NCI-H774 (cell line): Measurements from ENCODE around the gene SLC31A2.
"Not testable (repeated sequence)": the region's sequence is repeated elsewhere in the genome, so short reads cannot be mapped to it uniquely, and the experiment has no call there.

Experiments
- DNase-seq: peaks from one replicate; lab custom pipeline; 2025; lab: John Stamatoyannopoulos, UW

The SLC31A2 gene, protein sequence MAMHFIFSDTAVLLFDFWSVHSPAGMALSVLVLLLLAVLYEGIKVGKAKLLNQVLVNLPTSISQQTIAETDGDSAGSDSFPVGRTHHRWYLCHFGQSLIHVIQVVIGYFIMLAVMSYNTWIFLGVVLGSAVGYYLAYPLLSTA

DNA sequence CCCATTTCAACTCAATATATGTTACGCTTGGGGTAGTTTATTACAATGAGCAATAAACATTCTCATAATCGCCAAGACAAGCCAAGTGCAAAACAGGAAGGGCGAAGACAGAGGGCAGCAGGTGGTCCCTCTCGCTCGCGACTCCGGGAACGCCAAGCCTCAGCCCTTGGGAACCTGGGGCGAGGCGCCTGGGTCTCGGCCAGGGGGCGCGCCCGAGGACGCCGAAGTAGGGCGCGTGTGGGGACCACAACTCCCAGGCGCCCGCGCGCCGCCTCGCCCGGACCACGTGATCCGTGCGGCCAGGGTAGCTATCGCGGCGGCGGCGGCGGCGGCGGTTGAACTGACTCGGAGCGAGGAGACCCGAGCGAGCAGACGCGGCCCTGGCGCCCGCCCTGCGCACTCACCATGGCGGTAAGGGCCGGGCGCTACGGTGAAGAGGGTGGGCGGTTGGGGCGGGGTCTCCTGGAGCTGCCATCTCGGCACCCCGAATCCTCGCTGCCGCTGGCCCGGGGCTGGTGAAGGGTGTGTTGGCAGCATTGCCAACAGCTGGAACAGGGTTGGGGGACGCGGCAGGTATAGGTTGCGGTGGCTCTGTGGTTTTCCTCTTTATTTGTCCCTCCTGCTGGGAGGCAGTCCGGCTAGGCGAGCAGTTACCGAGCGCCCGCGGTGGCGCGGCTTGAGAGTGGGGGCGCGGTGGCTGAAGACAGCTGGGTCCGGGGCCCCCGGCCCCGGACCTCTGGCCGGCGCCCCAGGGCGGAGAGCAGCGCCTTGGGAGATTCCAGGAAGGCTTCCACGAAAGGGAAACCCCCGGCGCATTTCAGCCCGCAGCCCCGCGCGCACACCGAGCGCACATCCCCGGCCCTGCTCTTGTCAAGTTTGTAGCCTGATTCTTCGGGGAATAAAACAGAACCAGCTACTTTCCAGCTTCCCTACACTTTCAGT is at the start of gene SLC31A2:
TSS of gene SLC31A2 (plus strand) at position 338 of the 942 bp plus-strand sequence. CDS start at position 406, 68 bp downstream.
- peak; percentile 74 for DNase-seq

DNA sequence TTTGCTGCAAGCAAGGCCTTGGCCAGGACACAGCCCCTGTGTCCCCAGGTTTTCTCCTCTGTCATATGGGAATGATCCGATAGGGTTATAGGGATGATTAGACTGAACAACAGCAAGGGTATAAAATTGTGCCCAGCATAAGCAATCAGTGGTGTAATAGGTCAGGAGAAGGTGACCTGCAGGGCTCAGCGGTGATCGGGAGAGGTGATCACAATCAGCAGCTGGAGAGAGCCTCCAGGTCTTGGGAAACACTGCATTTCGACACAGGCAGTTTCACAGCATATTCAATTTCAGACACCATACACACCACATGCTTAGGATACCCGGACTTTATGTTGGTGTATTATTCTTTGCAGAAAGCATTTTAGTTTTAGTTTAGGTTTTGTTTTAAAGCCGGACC is 45.5 kb upstream of the SLC31A2 start:
- DNase-seq: not testable (repeated sequence)

GRCh38 chr9:113111065-113111951 is 39.5 kb upstream of the SLC31A2 start:
- DNase-seq: not testable (repeated sequence)

- not testable (repeated sequence) for DNase-seq
Observed at GRCh38 chr9:113112706-113113510, 37.9 kb upstream of the SLC31A2 start.

- DNase-seq: not testable (repeated sequence)
Observed at GRCh38 chr9:113118829-113119228, 32.0 kb upstream of the SLC31A2 start.

GRCh38 chr9:113125386-113126035 is 25.3 kb upstream of the SLC31A2 start:
- no peak for DNase-seq

GRCh38 chr9:113129466-113129865 is 21.3 kb upstream of the SLC31A2 start:
- no peak for DNase-seq

DNA sequence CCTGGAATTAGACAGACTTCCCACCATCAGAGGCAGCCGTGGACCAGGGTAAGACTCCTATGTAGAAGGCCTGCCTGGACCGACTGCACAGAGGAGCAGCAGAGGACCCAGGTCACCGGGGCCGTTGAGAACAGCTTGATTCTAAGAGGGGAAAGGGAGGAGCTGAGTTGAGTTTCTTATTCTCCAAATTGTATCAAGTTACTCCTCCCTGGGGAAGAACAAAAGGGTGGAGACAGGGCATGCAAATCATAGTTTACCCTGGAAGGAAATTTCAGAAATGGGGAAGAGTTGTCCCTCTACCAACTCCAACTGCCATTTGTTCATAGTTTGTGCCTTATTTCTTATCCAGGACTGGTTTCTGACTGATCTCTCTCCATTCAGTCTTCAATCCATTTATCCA is 20.9 kb upstream of the SLC31A2 start:
- DNase-seq: no peak

- no peak for DNase-seq
Observed at GRCh38 chr9:113131689-113132151, 19.1 kb upstream of the SLC31A2 start.

GRCh38 chr9:113137196-113138168 is 13.3 kb upstream of the SLC31A2 start:
- no peak for DNase-seq

DNA sequence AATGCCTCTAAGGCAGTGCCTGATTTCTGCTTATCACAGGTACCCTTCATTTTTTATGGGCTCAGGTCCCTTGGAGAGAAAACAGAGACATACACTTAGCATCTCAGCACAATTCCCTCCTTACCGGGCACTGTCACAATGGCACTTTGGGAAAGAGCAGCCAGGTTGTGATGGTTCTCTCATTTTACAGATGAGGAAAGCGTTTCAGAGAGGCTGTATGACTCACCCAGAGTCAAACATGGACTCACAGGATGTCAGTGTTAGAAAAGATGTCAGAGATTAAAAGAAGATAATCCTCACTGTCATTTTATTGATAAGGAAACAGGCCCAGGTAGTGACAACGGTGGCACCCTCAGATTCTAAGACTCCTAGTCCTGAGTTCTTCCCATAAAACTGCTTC is 12.0 kb upstream of the SLC31A2 start:
- no peak for DNase-seq

DNA sequence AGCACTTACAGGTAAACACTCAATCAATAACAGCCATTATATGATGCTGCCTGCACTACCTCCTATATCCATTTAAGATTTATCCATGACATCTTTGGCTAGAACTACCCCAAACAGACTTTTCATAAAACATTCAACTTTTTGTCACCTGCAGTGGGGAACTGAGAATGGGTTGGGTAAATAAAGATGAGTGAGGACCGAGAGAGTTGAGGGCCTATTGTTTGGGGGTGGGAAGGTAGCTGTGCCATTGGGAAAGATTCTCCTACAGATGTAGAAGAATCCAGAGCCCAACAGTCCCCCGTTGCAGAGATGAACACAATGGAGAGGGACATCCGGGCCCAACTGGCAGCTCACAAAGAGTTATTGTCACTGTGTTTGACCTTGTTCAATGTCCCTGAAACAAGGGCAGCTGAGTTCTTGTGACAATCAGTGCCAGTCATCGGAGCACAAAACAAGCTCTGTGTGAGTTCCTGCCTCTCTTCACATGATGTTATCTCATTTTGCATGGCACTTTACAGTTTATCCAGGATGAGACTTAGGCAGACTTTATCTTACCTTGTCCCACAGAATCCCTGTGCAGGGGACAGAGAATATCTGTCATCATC is 11.5 kb upstream of the SLC31A2 start:
- no peak for DNase-seq

- DNase-seq: no peak
Observed at GRCh38 chr9:113139953-113140352, 10.9 kb upstream of the SLC31A2 start.

DNA sequence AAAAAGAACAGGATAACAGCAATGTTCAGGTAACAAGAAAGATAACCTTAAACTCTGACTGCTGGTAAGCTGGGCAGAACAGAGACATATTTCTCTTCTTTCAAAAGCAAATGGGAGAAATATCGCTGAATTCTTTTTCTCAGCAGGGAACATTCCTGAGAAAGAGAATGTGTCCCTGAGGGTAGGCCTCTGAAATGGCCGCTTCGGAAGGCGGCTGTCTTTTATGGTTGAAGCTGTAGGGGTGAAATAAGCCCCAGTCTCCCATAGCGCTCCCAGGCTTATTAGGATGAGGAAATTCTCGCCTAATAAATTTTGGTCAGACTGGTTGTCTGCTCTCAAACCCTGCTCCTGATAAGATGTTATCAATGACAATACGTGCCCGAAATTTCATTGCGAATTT is 9.9 kb upstream of the SLC31A2 start:
- not testable (repeated sequence) for DNase-seq

- DNase-seq: no peak
Observed at GRCh38 chr9:113143432-113144227, 7.2 kb upstream of the SLC31A2 start.

DNA sequence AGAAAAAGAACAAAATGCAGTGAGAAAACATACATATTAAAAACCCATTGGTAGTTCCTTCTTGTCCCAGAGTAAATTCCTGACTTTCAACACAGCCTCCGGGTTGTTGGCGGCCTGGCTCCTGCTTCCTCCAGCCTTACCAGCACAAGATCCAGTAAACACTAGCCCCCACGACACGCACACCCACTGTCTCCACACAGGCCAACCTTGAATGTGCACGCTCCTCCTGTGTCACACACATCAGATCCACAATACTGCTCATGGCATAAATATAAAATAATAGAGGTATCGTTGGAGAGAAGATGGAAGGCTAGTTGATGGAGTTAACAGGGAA is 2.5 kb upstream of the SLC31A2 start:
- DNase-seq: no peak

- DNase-seq: no peak
Observed at GRCh38 chr9:113148781-113149510, 1.9 kb upstream of the SLC31A2 start.

DNA sequence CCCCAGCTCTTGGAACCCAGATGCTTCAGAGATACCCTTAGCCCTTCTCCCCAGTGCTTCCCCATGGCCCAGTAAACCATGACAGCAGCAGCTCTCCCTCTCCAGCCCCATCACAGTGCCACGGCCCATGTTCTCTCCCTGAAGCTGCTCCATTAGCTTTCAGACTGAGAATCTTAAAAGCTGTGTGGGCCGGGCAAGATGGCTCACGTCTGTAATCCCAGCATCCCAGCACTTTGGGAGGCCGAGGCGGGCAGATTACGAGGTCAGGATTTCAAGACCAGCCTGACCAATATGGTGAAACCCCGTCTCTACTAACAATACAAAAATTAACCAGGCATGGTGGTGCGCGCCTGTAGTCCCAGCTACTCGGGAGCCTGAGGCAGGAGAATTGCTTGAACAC is 1.2 kb upstream of the SLC31A2 start:
- not testable (repeated sequence) for DNase-seq
